ENCODE data around the gene ZDHHC4.

The ZDHHC4 gene

GRCh38 chr7:6622134-6622710, 45.0 kb downstream of the ZDHHC4 start:
- DNase-seq (ENCODE audit: low spot score) = no peak
- no peak for TF ChIP-seq CTCF (IDR thresholded peaks at IDR 0.05; ENCODE audit: borderline replicate concordance, control extremely low read depth, extremely low read depth, insufficient read depth, missing control alignments)
- in situ Hi-C loops (cut with MboI; ENCODE audit: low sequenced_read_pairs, unreplicated experiment) = no loop called here

GRCh38 chr7:6623589-6624245, 46.5 kb downstream of the ZDHHC4 start:
- in situ Hi-C loops (cut with MboI; ENCODE audit: low sequenced_read_pairs, unreplicated experiment) = no loop called here
- DNase-seq (ENCODE audit: low spot score) = no peak
- no peak for TF ChIP-seq CTCF (IDR thresholded peaks at IDR 0.05; ENCODE audit: borderline replicate concordance, control extremely low read depth, extremely low read depth, insufficient read depth, missing control alignments)

GRCh38 chr7:6624246-6624611, 47.0 kb downstream of the ZDHHC4 start:
- no peak for TF ChIP-seq CTCF (IDR thresholded peaks at IDR 0.05; ENCODE audit: borderline replicate concordance, control extremely low read depth, extremely low read depth, insufficient read depth, missing control alignments)
- no peak for DNase-seq (ENCODE audit: low spot score)
- in situ Hi-C loops (cut with MboI; ENCODE audit: low sequenced_read_pairs, unreplicated experiment) = no loop called here

GRCh38 chr7:6628045-6628444, 50.8 kb downstream of the ZDHHC4 start:
- no peak for TF ChIP-seq CTCF (IDR thresholded peaks at IDR 0.05; ENCODE audit: borderline replicate concordance, control extremely low read depth, extremely low read depth, insufficient read depth, missing control alignments)
- DNase-seq (ENCODE audit: low spot score) = no peak
- in situ Hi-C loops (cut with MboI; ENCODE audit: low sequenced_read_pairs, unreplicated experiment) = no loop called here

- DNase-seq (ENCODE audit: low spot score) = no peak
- in situ Hi-C loops (cut with MboI; ENCODE audit: low sequenced_read_pairs, unreplicated experiment) = no loop called here
- TF ChIP-seq CTCF (IDR thresholded peaks at IDR 0.05; ENCODE audit: borderline replicate concordance, control extremely low read depth, extremely low read depth, insufficient read depth, missing control alignments) = no peak
Observed at GRCh38 chr7:6630007-6630849, 53.0 kb downstream of the ZDHHC4 start.

GRCh38 chr7:6631605-6632004, 54.4 kb downstream of the ZDHHC4 start:
- DNase-seq (ENCODE audit: low spot score) = no peak
- no peak for TF ChIP-seq CTCF (IDR thresholded peaks at IDR 0.05; ENCODE audit: borderline replicate concordance, control extremely low read depth, extremely low read depth, insufficient read depth, missing control alignments)
- in situ Hi-C loops (cut with MboI; ENCODE audit: low sequenced_read_pairs, unreplicated experiment) = no loop called here

Measured in GM13976 (cell line).